Cardiac fibroblast (primary cell): ENCODE measurements around the gene CTTNBP2NL.
A peak's percentile ranks its signal among the peaks of the same experiment; 100 is the strongest.

Experiments used
- DNase-seq, 2 donors: peaks; one replicate each; pipeline versions ENCODE4 v3.0.0 to v3.0.0-alpha.2; 2010; ENCODE audit warnings: low read depth in 2 of 2
- H3K4me3 ChIP-seq, 2 donors: replicated peaks in 1 of 2; 1 replicate in 1 of 2; 2 replicates in 1 of 2; pipeline ENCODE4 v1.5.1; 2011; ENCODE audit warnings: low read depth in 2 of 2, low read length in 2 of 2, mild to moderate bottlenecking in 2 of 2, moderate library complexity in 1 of 2
- CTCF ChIP-seq: IDR thresholded peaks from one replicate; pipeline ENCODE4 v1.5.1; 2011; ENCODE audit warnings: low read depth, mild to moderate bottlenecking, low read length, inconsistent platforms

CTTNBP2NL gene

GRCh38 chr1:112402682-112403643, 6.9 kb downstream of the CTTNBP2NL start:
- TF ChIP-seq CTCF, result no peak
- no peak overlapping the region for H3K4me3 ChIP-seq
- DNase-seq, result peak in 1 of 2 donors; percentile 31

GRCh38 chr1:112406771-112407170, 10.8 kb downstream of the CTTNBP2NL start:
- no peak for DNase-seq
- H3K4me3 ChIP-seq, result no peak overlapping the region
- no peak for TF ChIP-seq CTCF

GRCh38 chr1:112409414-112409813, 13.4 kb downstream of the CTTNBP2NL start:
- no peak for DNase-seq
- no peak overlapping the region for H3K4me3 ChIP-seq
- no peak for TF ChIP-seq CTCF

- H3K4me3 ChIP-seq, result no peak overlapping the region
- no peak for DNase-seq
- TF ChIP-seq CTCF, result no peak
These were observed 14.7 kb downstream of the CTTNBP2NL start for GRCh38 chr1:112410673-112411072.

GRCh38 chr1:112417271-112417670, 21.3 kb downstream of the CTTNBP2NL start:
- no peak for DNase-seq
- H3K4me3 ChIP-seq, result no peak overlapping the region
- no peak for TF ChIP-seq CTCF

GRCh38 chr1:112418099-112418892, 22.3 kb downstream of the CTTNBP2NL start:
- DNase-seq, result no peak
- H3K4me3 ChIP-seq, result no peak overlapping the region
- TF ChIP-seq CTCF, result no peak
